IPS-11a (cell line): Measurements from ENCODE around the gene ANKRD13B.

Source experiments
- H3K4me3 ChIP-seq: one replicate; pipeline ENCODE4 v1.5.1; 2013; ENCODE audit warnings: low read depth, low read length, control low read depth

Gene ANKRD13B

GRCh38 chr17:29616300-29617048 is 23.5 kb downstream of the ANKRD13B start:
- H3K4me3 ChIP-seq = peak overlapping the region; percentile 37

GRCh38 chr17:29617125-29617480 is 24.2 kb downstream of the ANKRD13B start:
- no peak overlapping the region for H3K4me3 ChIP-seq

GRCh38 chr17:29617481-29618271 is 24.7 kb downstream of the ANKRD13B start:
- no peak overlapping the region for H3K4me3 ChIP-seq

GRCh38 chr17:29618272-29619065 is 25.5 kb downstream of the ANKRD13B start:
- no peak overlapping the region for H3K4me3 ChIP-seq

GRCh38 chr17:29619251-29619650 is 26.3 kb downstream of the ANKRD13B start:
- no peak overlapping the region for H3K4me3 ChIP-seq

- no peak overlapping the region for H3K4me3 ChIP-seq
Observed at GRCh38 chr17:29620271-29620670, 27.3 kb downstream of the ANKRD13B start.

GRCh38 chr17:29620779-29621500 is 28.0 kb downstream of the ANKRD13B start:
- H3K4me3 ChIP-seq = no peak overlapping the region

GRCh38 chr17:29621751-29622194 is 28.8 kb downstream of the ANKRD13B start:
- H3K4me3 ChIP-seq = no peak overlapping the region

- peak within 1 kb of the TSS; percentile 50 for H3K4me3 ChIP-seq
Observed at GRCh38 chr17:29622337-29623282, 29.7 kb downstream of the ANKRD13B start, which contains the start of gene CORO6. TSS of gene CORO6 (minus strand) at chr17:29622912. CDS start at chr17:29621421, 1,491 bp downstream.

- H3K4me3 ChIP-seq = peak overlapping the region; percentile 50
Observed at GRCh38 chr17:29623283-29623647, 30.3 kb downstream of the ANKRD13B start.

GRCh38 chr17:29624586-29624985 is 31.7 kb downstream of the ANKRD13B start:
- no peak overlapping the region for H3K4me3 ChIP-seq

GRCh38 chr17:29625037-29625750 is 32.3 kb downstream of the ANKRD13B start:
- H3K4me3 ChIP-seq = no peak overlapping the region

GRCh38 chr17:29627951-29628350 is 35.0 kb downstream of the ANKRD13B start:
- H3K4me3 ChIP-seq = no peak overlapping the region

GRCh38 chr17:29628644-29629043 is 35.7 kb downstream of the ANKRD13B start:
- no peak overlapping the region for H3K4me3 ChIP-seq

GRCh38 chr17:29629839-29630238 is 36.9 kb downstream of the ANKRD13B start:
- no peak overlapping the region for H3K4me3 ChIP-seq

- no peak overlapping the region for H3K4me3 ChIP-seq
Observed at GRCh38 chr17:29630630-29631193, 37.8 kb downstream of the ANKRD13B start.

- no peak overlapping the region for H3K4me3 ChIP-seq
Observed at GRCh38 chr17:29633886-29634285, 41.0 kb downstream of the ANKRD13B start.

- no peak overlapping the region for H3K4me3 ChIP-seq
Observed at GRCh38 chr17:29640413-29640812, 47.5 kb downstream of the ANKRD13B start.
